Smooth muscle cell (in vitro differentiated cells): Measurements from ENCODE around the gene SFR1. TPM values are rescaled to one million over a fixed set of nuclear protein-coding genes. Genes with fewer than 3 reads are reported as not detected.

Experiments used
- DNase-seq: peaks from one replicate; lab custom pipeline; 2025; ENCODE audit not compliant: unreplicated experiment; lab: John Stamatoyannopoulos, UW
- H2AFZ ChIP-seq: fragments of 200-600 bp; sonication (generic); 2 replicates; pipeline ENCODE4 v1.6.0; 2016; ENCODE audit warnings: antibody characterized with exemption, low read depth, mild to moderate bottlenecking
- H3F3A ChIP-seq: fragments of 200-600 bp; sonication (generic); 2 replicates; pipeline ENCODE4 v1.6.0; 2017; ENCODE audit warnings: antibody characterized with exemption, low read depth
- H3K27ac ChIP-seq: fragments of 200-600 bp; sonication (generic); 2 replicates; pipeline ENCODE4 v1.5.1; 2016; ENCODE audit warnings: low read depth, mild to moderate bottlenecking
- H3K27me3 ChIP-seq: fragments of 200-600 bp; sonication (generic); 2 replicates; pipeline ENCODE4 v1.6.1; 2016; ENCODE audit warnings: low read depth, mild to moderate bottlenecking
- H3K36me3 ChIP-seq: fragments of 200-600 bp; sonication (generic); 2 replicates; pipeline ENCODE4 v1.5.1; 2016; ENCODE audit warnings: low read depth
- H3K4me1 ChIP-seq: fragments of 200-600 bp; sonication (generic); 2 replicates; pipeline ENCODE4 v1.5.1; 2016; ENCODE audit warnings: low read depth
- H3K4me2 ChIP-seq: fragments of 200-600 bp; sonication (generic); 2 replicates; pipeline ENCODE4 v1.6.0; 2016; ENCODE audit warnings: mild to moderate bottlenecking
- H3K4me3 ChIP-seq: fragments of 200-600 bp; sonication (generic); 2 replicates; pipeline ENCODE4 v1.5.1; 2016; ENCODE audit warnings: mild to moderate bottlenecking
- H3K79me2 ChIP-seq: fragments of 200-600 bp; sonication (generic); 2 replicates; pipeline ENCODE4 v1.6.0; 2016; ENCODE audit warnings: low read depth, mild to moderate bottlenecking
- H3K9ac ChIP-seq: fragments of 200-600 bp; sonication (generic); 2 replicates; pipeline ENCODE4 v1.6.0; 2016; ENCODE audit warnings: low read depth
- H3K9me3 ChIP-seq: fragments of 200-600 bp; sonication (generic); replicated peaks from 2 replicates; pipeline ENCODE4 v1.5.1; 2016; ENCODE audit warnings: low read depth
- H4K20me1 ChIP-seq: fragments of 200-600 bp; sonication (generic); 2 replicates; pipeline ENCODE4 v1.6.0; 2016; ENCODE audit warnings: low read depth
- CTCF ChIP-seq: fragments of 200-600 bp; sonication (generic); IDR thresholded peaks from 2 replicates; pipeline ENCODE4 v1.5.1; 2017; ENCODE audit warnings: borderline replicate concordance, mild to moderate bottlenecking, antibody characterized with exemption; ENCODE audit not compliant: insufficient read depth, poor library complexity, severe bottlenecking
- WGBS: methylation state at CpG from one replicate; pipeline ENCODE4 v1.1.7; 2016; ENCODE audit warnings: low lambda C conversion rate; 5-methylcytosine and 5-hydroxymethylcytosine counted together
- polyA plus RNA-seq: library from polyadenylated mRNA; unstranded; fragments of >200 nt; fragmentation: Nextera tagmentation; extraction: Ambion mirVana; gene quantifications from 2 replicates; pipeline ENCODE4 v1.2.1, GENCODE V29; 2016
- total RNA-seq: library from RNA; depleted of rRNA; stranded (reverse); fragments of >200 nt; gene quantifications from 2 replicates; pipeline ENCODE4 v1.2.3, GENCODE V29; 2014

The SFR1 gene
- total and polyA plus RNA-seq, 2 experiments from 2014 or later = 5.3 TPM

GRCh38 chr10:104142081-104142480 is 20.1 kb downstream of the SFR1 start:
- Histone ChIP-seq H3K9ac (no peak overlapping the region), H3K4me3 (no peak overlapping the region), H2AFZ (no peak overlapping the region), H3F3A (no peaks in the 10 kb centered on the region), H4K20me1 (no peaks in the 10 kb centered on the region), H3K79me2 (no peaks in the 10 kb centered on the region), H3K36me3 (no peaks in the 10 kb centered on the region), H3K9me3 (no peaks in the 10 kb centered on the region), H3K4me2 (no peak overlapping the region), H3K27me3 (peaks cover 4% of the 10 kb centered on the region), H3K4me1 (peaks cover 9% of the 10 kb centered on the region), H3K27ac (no peak overlapping the region)
- TF ChIP-seq CTCF = no peak
- no peak for DNase-seq
- 9% methylated on average over 1 of the region's 1 CpG for WGBS

GRCh38 chr10:104143829-104144228 is 21.9 kb downstream of the SFR1 start:
- 92% methylated on average over 3 of the region's 3 CpGs for WGBS
- DNase-seq = no peak
- Histone ChIP-seq H2AFZ (no peak overlapping the region), H3K4me2 (no peak overlapping the region), H3K27me3 (peaks cover 5% of the 10 kb centered on the region), H3K36me3 (no peaks in the 10 kb centered on the region), H3K79me2 (no peaks in the 10 kb centered on the region), H3K9ac (no peak overlapping the region), H4K20me1 (no peaks in the 10 kb centered on the region), H3K4me1 (peaks cover 9% of the 10 kb centered on the region), H3K4me3 (no peak overlapping the region), H3K27ac (no peak overlapping the region), H3F3A (no peaks in the 10 kb centered on the region), H3K9me3 (no peaks in the 10 kb centered on the region)
- TF ChIP-seq CTCF = no peak

GRCh38 chr10:104144931-104145330 is 23.0 kb downstream of the SFR1 start:
- no peaks in the 10 kb centered on the region for H3K36me3 ChIP-seq
- 93% methylated on average over 4 of the region's 4 CpGs for WGBS
- no peak overlapping the region for H3K4me3 ChIP-seq
- no peak for DNase-seq
- no peak for TF ChIP-seq CTCF
- H3K9me3 ChIP-seq = no peaks in the 10 kb centered on the region
- H3K79me2 ChIP-seq = no peaks in the 10 kb centered on the region
- H3K27me3 ChIP-seq = peaks cover 5% of the 10 kb centered on the region
- H3K27ac ChIP-seq = no peak overlapping the region
- H4K20me1 ChIP-seq = no peaks in the 10 kb centered on the region
- H2AFZ ChIP-seq = no peak overlapping the region
- no peaks in the 10 kb centered on the region for H3F3A ChIP-seq
- H3K4me2 ChIP-seq = no peak overlapping the region
- H3K9ac ChIP-seq = no peak overlapping the region
- H3K4me1 ChIP-seq = peaks cover 9% of the 10 kb centered on the region

GRCh38 chr10:104146882-104147281 is 24.9 kb downstream of the SFR1 start:
- H3K4me2 ChIP-seq = no peak overlapping the region
- no peak for TF ChIP-seq CTCF
- 88% methylated on average over 1 of the region's 1 CpG for WGBS

More at GRCh38 chr10:104146882-104147281, 24.9 kb downstream of the SFR1 start:
- H3K4me1 ChIP-seq = peaks cover 6% of the 10 kb centered on the region
- peaks cover 5% of the 10 kb centered on the region for H3K27me3 ChIP-seq
- peaks cover 7% of the 10 kb centered on the region for H3K9me3 ChIP-seq
- H3K4me3 ChIP-seq = no peak overlapping the region
- no peak overlapping the region for H2AFZ ChIP-seq
- no peaks in the 10 kb centered on the region for H3K36me3 ChIP-seq
- no peaks in the 10 kb centered on the region for H3K79me2 ChIP-seq
- H3K9ac ChIP-seq = no peak overlapping the region
- no peaks in the 10 kb centered on the region for H4K20me1 ChIP-seq
- no peak for DNase-seq
- H3K27ac ChIP-seq = no peak overlapping the region
- no peaks in the 10 kb centered on the region for H3F3A ChIP-seq
